Suprapubic skin (tissue), 4 donors: ENCODE data around the gene RSPH10B2.
"Not testable (repeated sequence)": the region's sequence is repeated elsewhere in the genome, so short reads cannot be mapped to it uniquely, and the experiment has no call there.

Experiments used
- EP300 ChIP-seq: sonication (generic); formaldehyde crosslinking; IDR thresholded peaks from one replicate; pipeline ENCODE4 v1.6.1; 2017; ENCODE audit warnings: antibody characterized with exemption
- POLR2A ChIP-seq, 2 donors: fragments of 450-650 bp; IDR thresholded peaks; one replicate each; pipeline ENCODE4 v1.6.1; 2017; ENCODE audit warnings: antibody characterized with exemption in 2 of 2, mild to moderate bottlenecking in 2 of 2, moderate library complexity in 2 of 2
- POLR2AphosphoS5 ChIP-seq, 3 donors: sonication (generic); formaldehyde crosslinking; IDR thresholded peaks; one replicate each; pipeline ENCODE4 v1.6.1; 2017; ENCODE audit warnings: antibody characterized with exemption in 3 of 3
- TF ChIP-seq, protein P1 (sequence below), 2 donors: fragments of 200-600 bp in 1 of 2; fragments of 450-650 bp in 1 of 2; sonication (generic) in 1 of 2; IDR thresholded peaks; one replicate each; pipeline ENCODE4 v1.5.1; 2016 to 2019; ENCODE audit warnings: antibody characterized with exemption in 2 of 2, mild to moderate bottlenecking in 1 of 2, moderate library complexity in 1 of 2

DNA sequence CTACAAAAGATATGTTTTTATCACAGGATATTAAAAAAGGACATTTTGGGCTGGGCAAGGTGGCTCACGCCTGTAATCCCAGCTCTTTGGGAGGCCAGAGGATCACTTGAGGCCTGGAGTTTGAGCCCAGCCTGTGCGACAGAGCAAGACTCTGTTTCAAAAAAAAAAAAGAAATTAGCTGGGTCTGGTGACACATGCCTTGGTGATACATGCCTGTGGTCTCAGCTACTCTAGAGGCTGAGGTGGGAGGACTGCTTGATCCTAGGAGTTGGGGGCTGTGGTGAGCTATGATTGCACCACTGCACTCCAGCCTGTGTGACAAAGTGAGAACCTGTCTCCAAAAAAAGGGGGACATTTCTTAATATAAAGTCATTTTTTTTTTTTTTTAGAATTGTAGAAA, 46.4 kb downstream of the RSPH10B2 start:
- TF ChIP-seq POLR2A (IDR thresholded peaks at IDR 0.05); POLR2AphosphoS5 (IDR thresholded peaks at IDR 0.05); EP300: not testable (repeated sequence)
- TF ChIP-seq, protein P1, sequence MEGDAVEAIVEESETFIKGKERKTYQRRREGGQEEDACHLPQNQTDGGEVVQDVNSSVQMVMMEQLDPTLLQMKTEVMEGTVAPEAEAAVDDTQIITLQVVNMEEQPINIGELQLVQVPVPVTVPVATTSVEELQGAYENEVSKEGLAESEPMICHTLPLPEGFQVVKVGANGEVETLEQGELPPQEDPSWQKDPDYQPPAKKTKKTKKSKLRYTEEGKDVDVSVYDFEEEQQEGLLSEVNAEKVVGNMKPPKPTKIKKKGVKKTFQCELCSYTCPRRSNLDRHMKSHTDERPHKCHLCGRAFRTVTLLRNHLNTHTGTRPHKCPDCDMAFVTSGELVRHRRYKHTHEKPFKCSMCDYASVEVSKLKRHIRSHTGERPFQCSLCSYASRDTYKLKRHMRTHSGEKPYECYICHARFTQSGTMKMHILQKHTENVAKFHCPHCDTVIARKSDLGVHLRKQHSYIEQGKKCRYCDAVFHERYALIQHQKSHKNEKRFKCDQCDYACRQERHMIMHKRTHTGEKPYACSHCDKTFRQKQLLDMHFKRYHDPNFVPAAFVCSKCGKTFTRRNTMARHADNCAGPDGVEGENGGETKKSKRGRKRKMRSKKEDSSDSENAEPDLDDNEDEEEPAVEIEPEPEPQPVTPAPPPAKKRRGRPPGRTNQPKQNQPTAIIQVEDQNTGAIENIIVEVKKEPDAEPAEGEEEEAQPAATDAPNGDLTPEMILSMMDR (IDR thresholded peaks at IDR 0.05): not testable (repeated sequence)
